ENCODE measurements around the gene LPP.
A peak's percentile ranks its signal among the peaks of the same experiment; 100 is the strongest.
"Not testable (repeated sequence)": the region's sequence is repeated elsewhere in the genome, so short reads cannot be mapped to it uniquely, and the experiment has no call there.

LPP gene, protein sequence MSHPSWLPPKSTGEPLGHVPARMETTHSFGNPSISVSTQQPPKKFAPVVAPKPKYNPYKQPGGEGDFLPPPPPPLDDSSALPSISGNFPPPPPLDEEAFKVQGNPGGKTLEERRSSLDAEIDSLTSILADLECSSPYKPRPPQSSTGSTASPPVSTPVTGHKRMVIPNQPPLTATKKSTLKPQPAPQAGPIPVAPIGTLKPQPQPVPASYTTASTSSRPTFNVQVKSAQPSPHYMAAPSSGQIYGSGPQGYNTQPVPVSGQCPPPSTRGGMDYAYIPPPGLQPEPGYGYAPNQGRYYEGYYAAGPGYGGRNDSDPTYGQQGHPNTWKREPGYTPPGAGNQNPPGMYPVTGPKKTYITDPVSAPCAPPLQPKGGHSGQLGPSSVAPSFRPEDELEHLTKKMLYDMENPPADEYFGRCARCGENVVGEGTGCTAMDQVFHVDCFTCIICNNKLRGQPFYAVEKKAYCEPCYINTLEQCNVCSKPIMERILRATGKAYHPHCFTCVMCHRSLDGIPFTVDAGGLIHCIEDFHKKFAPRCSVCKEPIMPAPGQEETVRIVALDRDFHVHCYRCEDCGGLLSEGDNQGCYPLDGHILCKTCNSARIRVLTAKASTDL

GRCh38 chr3:188154014-188154808, at the start of gene LPP:
TSS of gene LPP (plus strand) at chr3:188154157. CDS start at chr3:188406121, 251,964 bp downstream.
- peak; percentile 34 for DNase-seq

- no peak for DNase-seq
Measured at GRCh38 chr3:188106006-188106405, 48.0 kb upstream of the LPP start.

DNA sequence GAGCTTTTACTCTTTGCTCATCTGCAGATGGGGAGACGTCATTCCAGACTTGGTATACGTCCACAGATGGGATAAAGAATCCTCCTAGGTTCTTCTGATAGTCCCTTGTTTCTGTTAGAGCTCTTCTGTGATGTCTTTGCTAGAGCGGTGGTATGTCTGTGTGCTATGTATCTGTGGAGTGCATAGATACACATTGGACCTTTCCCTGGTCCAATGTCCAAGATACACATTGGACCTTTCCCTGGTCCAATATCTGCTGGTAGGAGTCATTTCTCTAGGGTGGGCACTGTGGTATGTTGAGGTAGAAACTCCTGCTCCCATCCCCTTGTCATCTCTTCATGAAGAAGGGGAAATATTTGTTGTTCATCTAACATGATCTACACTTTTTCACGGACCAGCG, 47.5 kb upstream of the LPP start:
- DNase-seq = no peak

DNA sequence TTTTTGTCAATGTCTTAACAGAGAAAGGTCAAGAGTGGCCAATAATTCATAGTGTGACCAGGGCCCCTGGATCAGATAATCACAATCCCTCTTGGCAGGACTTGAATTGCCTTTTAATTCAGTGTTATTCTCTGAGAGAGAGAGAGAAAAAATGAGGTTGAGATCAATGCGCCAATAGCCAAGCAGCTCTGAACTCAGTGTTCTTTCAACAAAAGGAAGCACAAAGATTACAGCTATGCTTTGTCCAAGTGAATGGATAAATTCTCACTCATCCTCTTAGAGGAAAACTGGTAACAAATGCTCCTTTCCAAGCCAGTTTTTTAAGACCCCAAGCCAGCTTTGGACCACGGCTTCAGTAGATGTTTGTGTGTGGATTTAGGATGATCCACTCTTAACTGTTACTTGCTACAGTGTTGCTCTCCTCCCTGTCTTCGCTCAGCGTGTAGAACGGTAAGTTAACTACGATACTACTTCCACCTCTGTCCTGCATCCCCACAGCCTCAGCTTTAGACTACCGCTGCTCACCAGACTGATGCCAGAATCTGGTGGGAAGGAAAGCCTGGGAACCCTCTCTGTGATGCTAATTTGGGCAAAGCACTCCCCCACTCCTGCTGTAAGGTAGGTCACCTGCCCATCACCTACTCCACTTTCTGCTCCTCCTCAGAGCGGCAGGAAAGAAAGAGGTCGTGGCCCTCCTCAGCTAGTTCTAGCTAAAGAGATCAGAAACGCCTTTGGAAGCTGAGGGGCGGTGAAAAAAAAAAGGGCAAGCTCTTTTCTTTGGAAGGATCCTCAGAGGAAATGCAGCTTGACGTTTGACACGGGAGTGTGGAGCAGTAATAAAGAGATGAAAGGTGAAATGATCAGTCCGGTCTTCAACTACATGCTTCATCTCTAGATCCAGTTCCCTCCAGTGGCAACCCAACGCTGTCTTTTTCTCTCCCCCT, 46.8 kb upstream of the LPP start:
- no peak for DNase-seq

DNA sequence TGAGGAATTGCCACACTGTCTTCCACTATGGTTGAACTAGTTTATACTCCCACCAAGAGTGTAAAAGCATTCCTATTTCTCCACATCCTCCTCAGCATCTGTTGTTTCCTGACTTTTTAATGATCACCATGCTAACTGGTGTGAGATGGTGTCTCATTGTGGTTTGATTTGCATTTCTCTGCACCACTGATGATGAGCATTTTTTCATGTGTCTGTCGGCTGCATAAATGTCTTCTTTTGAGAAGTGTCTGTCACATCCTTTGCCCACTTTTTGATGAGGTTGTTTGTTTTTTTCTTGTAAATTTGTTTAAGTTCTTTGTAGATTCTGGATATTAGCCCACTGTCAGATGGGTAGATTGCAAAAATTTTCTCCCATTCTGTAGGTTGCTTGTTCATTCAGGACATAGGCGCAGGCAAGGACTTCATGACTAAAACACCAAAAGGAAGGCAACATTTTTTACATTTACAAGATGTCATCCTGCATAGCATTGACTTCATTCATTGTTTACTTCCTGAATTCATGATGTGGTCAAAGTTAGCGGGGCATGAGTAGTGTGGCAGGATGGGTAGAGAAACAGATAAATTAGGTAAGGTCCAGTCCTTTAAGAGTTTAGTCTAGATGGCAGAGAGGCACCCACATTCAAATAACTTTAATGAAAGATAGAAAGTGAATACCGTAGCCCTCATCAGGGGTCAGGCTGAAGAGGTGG, 45.1 kb upstream of the LPP start:
- DNase-seq = no peak

DNA sequence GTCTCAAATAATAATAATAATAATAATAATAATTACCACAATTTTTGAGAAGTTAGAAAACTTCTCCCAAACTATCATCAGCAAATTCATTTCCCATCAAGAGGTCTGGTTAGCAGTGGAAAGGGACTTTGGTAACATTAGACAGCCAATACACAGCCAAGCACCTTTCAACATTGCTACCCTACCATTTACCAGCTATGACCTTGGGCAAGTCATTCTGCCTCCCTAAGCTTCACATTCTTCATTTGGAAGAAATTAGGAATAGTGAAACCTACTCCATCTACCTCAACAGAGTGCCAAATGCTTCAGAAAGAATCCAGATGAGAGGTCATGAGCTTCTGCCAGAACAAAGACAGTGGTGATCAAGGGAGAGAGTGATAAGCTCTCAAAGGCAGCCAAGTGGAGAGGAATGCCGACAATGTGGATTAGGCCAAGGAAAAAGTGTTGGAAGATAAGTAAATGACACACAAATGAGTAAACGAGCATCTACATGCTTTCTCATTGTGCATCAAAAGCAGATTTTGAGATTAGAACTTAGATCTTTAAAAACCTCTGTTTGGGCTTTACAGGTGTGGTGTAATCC, 42.9 kb upstream of the LPP start:
- no peak for DNase-seq

DNA sequence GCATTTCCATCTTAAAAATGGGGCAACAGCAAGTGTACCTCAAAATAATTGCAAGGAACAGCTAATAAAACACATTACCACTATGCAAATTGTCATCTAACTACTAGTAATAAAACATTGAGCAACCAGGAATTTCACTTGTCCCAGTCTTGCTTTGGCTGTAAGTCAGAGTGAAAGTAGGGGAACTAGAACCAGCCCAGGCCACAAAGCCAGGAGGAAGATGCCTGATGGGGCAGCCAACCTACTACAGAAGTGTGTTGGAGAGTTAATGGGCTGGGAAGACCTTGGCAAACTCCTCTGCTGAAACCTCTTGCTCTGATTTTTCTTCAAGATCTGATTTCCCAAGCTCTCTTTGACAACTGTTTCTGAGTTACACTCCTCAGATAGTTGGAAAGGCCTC, 40.2 kb upstream of the LPP start:
- no peak for DNase-seq

DNA sequence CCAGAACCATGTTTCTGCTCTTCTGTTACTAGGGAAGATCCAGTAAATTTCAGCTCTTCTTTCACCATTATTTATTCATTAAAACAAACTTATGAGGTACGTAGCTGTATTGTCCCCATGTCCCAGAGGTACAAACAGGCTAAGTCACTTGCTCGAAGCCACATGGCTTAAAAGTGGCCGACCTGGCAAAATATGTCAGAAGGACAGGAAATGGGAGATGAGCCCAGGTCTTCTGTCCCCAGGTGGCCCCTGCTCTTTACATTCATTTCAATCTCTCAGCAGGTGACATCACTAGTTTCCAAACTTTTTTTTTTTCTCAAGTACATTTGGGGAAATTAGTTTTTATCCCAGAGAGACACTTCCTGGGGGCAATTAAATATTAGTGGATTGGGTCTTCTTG, 34.1 kb upstream of the LPP start:
- DNase-seq = no peak

DNA sequence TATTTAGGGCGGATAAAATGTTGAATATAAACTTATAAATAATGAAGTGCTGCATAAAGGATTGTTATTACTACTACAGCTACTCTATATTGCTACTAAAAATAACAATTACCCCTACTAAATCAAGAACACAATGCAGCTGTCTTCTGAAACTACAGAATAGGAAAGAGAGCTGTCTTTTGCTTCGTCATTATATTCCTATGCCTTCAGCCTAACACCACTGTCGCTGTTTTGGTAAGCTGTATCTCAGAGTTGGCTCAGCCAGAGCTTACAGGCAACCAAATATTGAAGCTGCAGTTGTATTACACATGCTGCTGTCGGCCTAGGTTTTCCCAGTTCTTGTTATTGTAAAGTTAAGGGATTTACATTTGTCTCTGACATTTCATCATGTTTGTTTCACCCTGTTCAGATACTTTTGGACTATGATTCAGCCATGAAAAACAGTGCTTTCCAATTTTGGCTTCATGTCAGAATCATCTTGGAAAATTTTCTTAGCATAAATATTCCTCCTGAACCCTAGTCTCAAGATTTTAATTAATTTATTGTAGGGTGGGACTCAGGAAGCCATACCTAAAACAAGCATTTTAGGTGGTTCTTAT, 31.3 kb upstream of the LPP start:
- no peak for DNase-seq

DNA sequence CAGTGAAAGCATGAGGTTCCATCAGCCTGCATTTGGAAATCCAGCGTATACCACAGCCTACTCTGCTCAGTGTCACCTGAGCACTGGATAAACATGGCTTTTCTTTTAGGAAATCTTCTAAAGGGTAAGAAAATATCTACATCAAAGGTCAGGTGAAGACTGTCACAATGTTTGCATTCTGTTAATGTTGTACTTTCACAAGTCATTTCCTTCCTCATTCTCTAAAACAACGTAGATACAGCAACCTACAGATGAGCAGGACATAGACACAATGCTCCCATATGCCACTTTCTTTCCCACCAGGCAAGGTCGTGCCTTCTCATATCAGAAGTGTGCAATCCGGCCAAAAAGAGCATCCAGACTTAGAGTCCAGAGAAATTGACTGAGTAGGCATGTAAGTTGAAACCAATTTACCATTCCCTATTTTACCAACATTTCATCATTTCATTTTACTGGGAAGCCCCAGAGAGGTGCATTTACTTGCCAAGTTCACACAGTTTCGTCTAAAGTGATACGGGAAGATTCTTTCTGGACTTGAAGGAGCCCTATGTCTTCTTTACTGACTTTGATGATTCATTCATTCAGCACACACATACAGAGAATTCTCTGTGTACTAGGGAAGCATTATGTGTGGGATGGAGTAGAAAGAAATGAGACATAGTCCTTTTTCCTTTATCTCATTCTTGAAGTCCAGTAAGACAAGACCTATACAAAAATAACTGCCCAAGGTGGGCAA, 30.6 kb upstream of the LPP start:
- DNase-seq = peak; percentile 59

GRCh38 chr3:188124184-188124583, 29.8 kb upstream of the LPP start:
- DNase-seq = no peak

DNA sequence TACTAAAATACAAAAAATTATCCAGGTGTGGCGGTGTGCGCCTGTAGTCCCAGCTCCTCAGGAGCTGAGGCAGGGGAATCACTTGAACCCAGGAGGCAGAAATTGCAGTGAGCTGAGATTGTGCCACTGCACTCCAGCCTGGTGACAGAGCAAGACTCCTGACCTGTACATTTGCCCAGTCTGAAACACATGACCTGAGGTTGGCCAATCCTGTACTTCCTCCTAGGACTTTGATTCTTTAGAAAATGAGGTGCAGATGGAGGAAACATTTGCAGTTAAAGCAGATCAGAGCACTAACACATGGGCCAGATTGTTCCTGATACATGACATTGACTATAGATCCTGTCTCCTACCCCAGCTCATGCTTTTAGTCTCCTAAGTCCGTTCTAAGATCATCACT, 28.9 kb upstream of the LPP start:
- DNase-seq = no peak

GRCh38 chr3:188126276-188126675, 27.7 kb upstream of the LPP start:
- DNase-seq = no peak

DNA sequence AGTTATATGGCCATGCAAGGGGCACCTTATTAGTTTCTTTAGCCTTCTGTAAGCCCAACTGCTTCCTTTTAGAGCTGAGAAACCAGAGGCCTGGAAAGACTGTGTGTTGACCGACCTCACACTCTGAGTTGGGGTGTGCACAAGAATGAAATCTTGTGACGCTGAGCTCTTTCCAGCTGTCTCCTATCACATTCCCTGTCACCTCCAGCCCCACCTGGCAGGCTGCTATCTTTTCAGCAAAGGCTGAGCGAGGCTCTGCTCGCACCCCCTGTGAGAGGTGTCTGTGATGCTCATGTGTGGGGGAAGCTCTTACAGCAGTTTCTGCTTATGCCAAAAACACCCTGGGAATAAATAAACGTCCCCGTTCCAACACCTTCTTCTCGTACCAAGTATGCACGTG, 27.0 kb upstream of the LPP start:
- DNase-seq = no peak

GRCh38 chr3:188128905-188129304, 25.1 kb upstream of the LPP start:
- no peak for DNase-seq

DNA sequence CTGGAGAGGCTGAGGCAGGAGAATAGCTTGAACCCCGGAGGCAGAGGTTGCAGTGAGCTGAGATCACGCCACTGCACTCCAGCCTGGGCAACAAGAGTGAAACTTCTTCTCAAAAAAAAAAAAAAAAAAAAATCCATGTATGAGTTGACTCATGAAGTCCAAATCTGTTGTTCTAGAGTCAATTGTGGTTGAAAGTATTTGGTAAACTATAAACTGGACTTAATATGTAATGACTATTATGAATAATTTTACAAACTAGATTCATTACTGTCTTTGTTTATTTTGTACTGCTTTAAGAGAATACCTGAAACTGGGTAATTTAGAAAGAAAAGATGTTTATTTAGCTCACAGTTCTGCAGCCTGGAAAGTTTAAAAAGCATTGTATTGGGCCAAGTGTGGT, 22.9 kb upstream of the LPP start:
- not testable (repeated sequence) for DNase-seq

DNA sequence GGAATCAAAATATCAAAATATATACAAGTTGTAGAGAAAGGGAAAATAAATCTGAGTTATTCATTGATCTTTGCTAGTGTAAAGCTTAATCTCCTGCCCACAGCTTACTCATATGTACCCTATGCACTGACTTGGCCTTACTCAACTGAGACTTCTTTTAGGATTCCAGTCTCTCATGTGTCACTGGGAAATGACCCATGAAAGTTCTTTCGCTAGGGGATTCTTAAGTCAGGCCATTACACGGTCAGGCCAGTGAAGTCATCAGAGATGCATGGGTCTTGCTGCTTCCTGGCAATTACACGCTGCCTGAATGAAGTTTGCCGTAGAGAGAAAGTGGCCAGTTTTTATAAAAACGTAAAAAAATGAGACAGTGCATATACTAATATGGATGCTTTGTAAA, 20.7 kb upstream of the LPP start:
- no peak for DNase-seq

DNA sequence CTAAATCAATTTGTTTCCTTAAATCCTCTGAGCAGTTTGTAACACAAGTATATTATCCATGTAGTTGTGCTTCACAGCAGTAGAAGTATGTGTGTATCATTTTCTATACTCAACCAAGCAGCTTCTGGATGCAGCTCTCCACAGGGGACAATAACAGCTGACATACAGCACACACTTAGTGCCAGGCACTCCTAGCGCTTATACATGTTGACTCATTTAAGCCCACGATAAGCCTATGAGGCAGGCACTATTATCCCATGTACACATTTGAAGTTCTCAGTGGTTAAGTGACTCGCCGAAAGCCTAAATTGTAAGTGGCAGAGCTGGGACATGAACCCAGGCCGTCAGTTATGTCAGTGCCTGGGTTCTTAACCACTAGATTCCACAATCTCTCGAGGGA, 20.3 kb upstream of the LPP start:
- no peak for DNase-seq

GRCh38 chr3:188134079-188134478, 19.9 kb upstream of the LPP start:
- DNase-seq = no peak

GRCh38 chr3:188134856-188135255, 19.1 kb upstream of the LPP start:
- no peak for DNase-seq

GRCh38 chr3:188135271-188135670, 18.7 kb upstream of the LPP start:
- no peak for DNase-seq

Data from GF-D8 (cell line).